K562 (cell line): ENCODE results near the gene IQGAP3. TPM values are rescaled to one million over a fixed set of nuclear protein-coding genes. Genes with fewer than 3 reads are reported as not detected.
A peak's percentile ranks its signal among the peaks of the same experiment; 100 is the strongest.

Experiments used
- ATAC-seq: fragments of 200-7000 bp; cut with Tn5 transposase; 3 replicates; pipeline ENCODE4 v1.9.1; 2020; ENCODE audit warnings: moderate library complexity
- BruUV-seq: library from RNA; stranded (reverse); fragments of 400-500 nt; replicated peaks from 2 replicates; lab custom pipeline; 2021; lab: Mats Ljungman, UMichigan
- CTCF ChIA-PET: fragments of 300-600 bp; formaldehyde crosslinking; extraction: SDS; loops from one replicate; lab custom pipeline; 2021; ENCODE audit warnings: low intra/inter-chr PET ratio; lab: Yijun Ruan, JAX
- POLR2A ChIA-PET: fragments of 300-600, 350-650 bp; sonication (Branson Sonifier 250); formaldehyde crosslinking; extraction: SDS; loops from one replicate; lab custom pipeline; 2021; ENCODE audit warnings: antibody characterized with exemption, inconsistent platforms; lab: Yijun Ruan, JAX
- DNase-seq, 4 experiments: peaks; one replicate each; pipeline versions ENCODE4 v3.0.0 to v3.0.0-alpha.2; 2011 to 2018; ENCODE audit warnings: low spot score in 3 of 4, mixed read lengths in 3 of 4; ENCODE audit errors: extremely low read depth in 1 of 4
- FAIRE-seq: peaks from 2 replicates; lab custom pipeline; 2011; peaks lifted over from hg19 to GRCh38; lab: Jason Lieb, UNC
- H2AFZ ChIP-seq: 2 replicates; pipeline ENCODE4 v1.6.0; 2011; ENCODE audit warnings: low read depth, low read length, control low read depth, inconsistent platforms
- H3K27ac ChIP-seq: fragments of 200-600 bp; 3 replicates; pipeline ENCODE4 v1.8.0; 2011; ENCODE audit warnings: low read depth, mild to moderate bottlenecking, control low read depth, inconsistent platforms, low read length, moderate library complexity, mixed read lengths; ENCODE audit errors: extremely low read depth
- H3K27me3 ChIP-seq, 2 experiments: fragments of 300-600 bp in 1 of 2; 2 replicates in 1 of 2; 3 replicates in 1 of 2; pipeline versions ENCODE4 v1.6.0 to v1.8.0; 2011; ENCODE audit warnings: inconsistent platforms in 2 of 2, low read length in 2 of 2, mild to moderate bottlenecking in 1 of 2, mixed read lengths in 1 of 2, moderate library complexity in 1 of 2; ENCODE audit not compliant: control insufficient read depth in 2 of 2, insufficient read depth in 2 of 2
- H3K36me3 ChIP-seq: fragments of 300-600 bp; 3 replicates; pipeline ENCODE4 v1.8.0; 2011; ENCODE audit warnings: mild to moderate bottlenecking, low read length, inconsistent platforms; ENCODE audit not compliant: control insufficient read depth, insufficient read depth
- H3K4me1 ChIP-seq, 2 experiments: fragments of 200-600 bp in 1 of 2; replicated peaks in 1 of 2; 2 replicates in 1 of 2; 3 replicates in 1 of 2; pipeline versions ENCODE4 v1.5.1 to v1.8.0; 2011; ENCODE audit warnings: inconsistent platforms in 2 of 2, low read length in 2 of 2, mild to moderate bottlenecking in 1 of 2, mixed read lengths in 1 of 2, moderate library complexity in 1 of 2; ENCODE audit not compliant: control insufficient read depth in 2 of 2, insufficient read depth in 2 of 2
- H3K4me2 ChIP-seq: 2 replicates; pipeline ENCODE4 v1.6.1; 2011; ENCODE audit warnings: low read length, control low read depth, inconsistent platforms, mixed read lengths; ENCODE audit not compliant: insufficient read depth
- H3K4me3 ChIP-seq: fragments of 200-600 bp; sonication (generic), shearing (Covaris generic); 2 replicates; pipeline ENCODE4 v1.5.1; 2016; ENCODE audit warnings: control low read depth, inconsistent platforms
- H3K79me2 ChIP-seq: fragments of 200-600 bp; 3 replicates; pipeline ENCODE4 v1.8.0; 2011; ENCODE audit warnings: low read length, inconsistent platforms; ENCODE audit not compliant: control insufficient read depth, insufficient read depth
- H3K9ac ChIP-seq, 2 experiments: 2 replicates each; pipeline versions ENCODE4 v1.6.0 to v1.6.1; 2011; ENCODE audit warnings: low read depth in 2 of 2, low read length in 2 of 2, control low read depth in 1 of 2, inconsistent platforms in 1 of 2, mild to moderate bottlenecking in 1 of 2, mixed read lengths in 1 of 2; ENCODE audit not compliant: insufficient read depth in 1 of 2
- H3K9me1 ChIP-seq: one replicate; pipeline ENCODE4 v1.6.0; 2011; ENCODE audit warnings: inconsistent platforms, mild to moderate bottlenecking, low read length, moderate library complexity; ENCODE audit not compliant: control insufficient read depth, insufficient read depth
- H3K9me3 ChIP-seq: replicated peaks from 2 replicates; pipeline ENCODE4 v1.5.1; 2011; ENCODE audit warnings: low read depth, low read length, inconsistent platforms; ENCODE audit not compliant: control insufficient read depth, insufficient read depth
- H4K20me1 ChIP-seq: replicated peaks from 2 replicates; pipeline ENCODE4 v1.6.1; 2011; ENCODE audit warnings: low read length, inconsistent platforms, mixed read lengths; ENCODE audit not compliant: control insufficient read depth, insufficient read depth
- CBX1 ChIP-seq: sonication (generic); IDR thresholded peaks from 2 replicates; pipeline ENCODE4 v1.6.1; 2016; ENCODE audit warnings: antibody characterized with exemption, low read depth, mild to moderate bottlenecking
- CEBPB ChIP-seq: fragments of 450-650 bp; IDR thresholded peaks from 2 replicates; pipeline ENCODE4 v1.6.1; 2016; ENCODE audit warnings: missing genetic modification characterization, missing compliant biosample characterization
- DACH1 ChIP-seq: fragments of 450-650 bp; IDR thresholded peaks from 2 replicates; pipeline ENCODE4 v1.6.1; 2018; ENCODE audit not compliant: partially characterized antibody
- ELF2 ChIP-seq: fragments of 250-450 bp; sonication (Bioruptor Pico); IDR thresholded peaks from 2 replicates; pipeline ENCODE4 v1.5.0; 2021; ENCODE audit warnings: mild to moderate bottlenecking
- MTA1 ChIP-seq: fragments of 450-650 bp; IDR thresholded peaks from 2 replicates; pipeline ENCODE4 v1.6.1; 2017; ENCODE audit warnings: borderline replicate concordance
- TOE1 ChIP-seq, 2 experiments: fragments of 450-650 bp in 1 of 2; sonication (generic) in 1 of 2; formaldehyde crosslinking in 1 of 2; IDR thresholded peaks; 2 replicates each; pipeline versions ENCODE4 v1.7.1 to v1.8.0; 2016 to 2022; ENCODE audit warnings: borderline replicate concordance in 2 of 2, mild to moderate bottlenecking in 2 of 2, antibody characterized with exemption in 1 of 2, inconsistent platforms in 1 of 2, low read depth in 1 of 2, missing genetic modification reagents in 1 of 2, moderate library complexity in 1 of 2
- ZBTB1 ChIP-seq: sonication (generic); formaldehyde crosslinking; IDR thresholded peaks from 2 replicates; pipeline ENCODE4 v1.8.1; 2023; ENCODE audit warnings: missing genetic modification reagents, low read depth, mild to moderate bottlenecking, borderline replicate concordance
- ZNF511 ChIP-seq: sonication (generic); formaldehyde crosslinking; IDR thresholded peaks from 2 replicates; pipeline ENCODE4 v1.8.0; 2022; ENCODE audit warnings: mild to moderate bottlenecking, missing genetic modification reagents
- WGBS: fragments of 100-300 bp; shearing (Covaris generic); methylation state at CpG from one replicate; pipeline ENCODE4 v1.1.6; 2016; ENCODE audit warnings: low coverage, mixed read lengths; ENCODE audit not compliant: insufficient coverage; ENCODE audit errors: missing lambda C conversion rate; 5-methylcytosine and 5-hydroxymethylcytosine counted together
- in situ Hi-C: fragments of 300-500 bp; cut with MboI; formaldehyde crosslinking; loops from 4 replicates; pipeline ENCODE4 v1.15.0; 2018; ENCODE audit warnings: inconsistent platforms, mixed read lengths
- intact Hi-C: fragments of 100-400 bp; cut with micrococcal nuclease; formaldehyde crosslinking; loops from 2 replicates; pipeline ENCODE4 v1.14.2; 2022
- polyA plus RNA-seq, 8 experiments: library from polyadenylated mRNA; depleted of rRNA in 4 of 8; stranded (reverse) in 5 of 8; unstranded in 3 of 8; fragments of >200 nt; fragmentation: Nextera tagmentation in 2 of 8; fragmentation: Illumina TruSeq in 1 of 8; extraction: Ambion mirVana in 2 of 8; extraction: Trizol in 1 of 8; gene quantifications; 2 replicates each; pipeline versions ENCODE4 v1.2.1 to v1.2.3, GENCODE V29; 2011 to 2014; ENCODE audit warnings: inconsistent platforms in 1 of 8, missing spikeins in 1 of 8
- total RNA-seq, 7 experiments: library from RNA; depleted of rRNA in 6 of 7; stranded (reverse); fragments of >200 nt in 6 of 7; fragmentation: Illumina TruSeq in 2 of 7; extraction: Trizol in 2 of 7; gene quantifications; 2 replicates each; pipeline versions ENCODE4 v1.2.1 to v1.2.3, GENCODE V29; 2011 to 2021; ENCODE audit warnings: low replicate concordance in 1 of 7
- TF ChIP-seq, protein P1 (sequence below): fragments of 450-650 bp; IDR thresholded peaks from 2 replicates; pipeline ENCODE4 v1.6.1; 2016; ENCODE audit warnings: borderline replicate concordance
- TF ChIP-seq, protein P2 (sequence below): fragments of 200-800 bp; sonication (Bioruptor generic); IDR thresholded peaks from 2 replicates; pipeline ENCODE4 v1.6.1; 2017; ENCODE audit warnings: missing genetic modification characterization, missing compliant biosample characterization
- TF ChIP-seq, protein P3 (sequence below), 2 experiments: IDR thresholded peaks; 2 replicates each; pipeline ENCODE4 v1.6.1; 2012; ENCODE audit warnings: improper control_type of control experiment in 2 of 2, low read depth in 2 of 2, low read length in 2 of 2, borderline replicate concordance in 1 of 2

Gene IQGAP3
- total and polyA plus RNA-seq, 9 of the 15 experiments (the other 6 are each of a cell fraction or from before 2014, with no cell fraction given) = 1.4 to 16.6 (median 11.9) TPM

- BruUV-seq = TSS peak; percentile 79
- Histone ChIP-seq H3K9me1 (peaks cover 7% of the 10 kb centered on the region), H3K36me3 (peaks cover 4% of the 10 kb centered on the region; the same call in 2 of the 3 replicates), H3K4me3 (peak overlapping the region; percentile 71), H3K4me1 (peaks cover 74 to 75% of the 10 kb centered on the region in 2 experiments), H3K9me3 (no peaks in the 10 kb centered on the region), H3K79me2 (peaks cover 55% of the 10 kb centered on the region), H3K4me2 (peak overlapping the region; percentile 74), H2AFZ (0 out of 2 replicates have a peak overlapping the region, but pooled peaks have one; percentile 32), H3K27ac (peak overlapping the region; percentile 97), H3K27me3 (no peaks in the 10 kb centered on the region; a peak in 1 of 5 replicates), H3K9ac (peak overlapping the region; percentile 91 to 96), H4K20me1 (peaks cover 31% of the 10 kb centered on the region)
- in situ Hi-C loops = no loop called here
- DNase-seq (peak in 3 of 4 experiments; percentile 53 to 68 (median 66)), ATAC-seq (peak; percentile 2; the same call in 2 of the 3 replicates), FAIRE-seq (no peak)
- POLR2A ChIA-PET = interaction anchor here (0.6 to 6.6 kb wide), 6 partner anchors 10 to 228 kb away, joined by 3 to 62 read pairs (median 4); partner anchors contain the start of genes ISG20L2 and METTL25B
- CTCF ChIA-PET = no interaction called here
- intact Hi-C loops = loop anchor here (1.0 to 5.0 kb wide), 3 partner anchors 11 to 163 kb away; partner anchors contain the start of genes CCT3 and TSACC
- WGBS = 0% methylated on average over 30 of the region's 51 CpGs
- TF ChIP-seq CEBPB (tag) = no peak
- TF ChIP-seq TOE1 (IDR thresholded peaks at IDR 0.05; ENCODE audit: borderline replicate concordance) = 0 out of 2 replicates have a peak, but pooled peaks have one; percentile 31
- TF ChIP-seq TOE1 (CRISPR knock-in tag; IDR thresholded peaks at IDR 0.05; ENCODE audit: borderline replicate concordance, low read depth) = no peak
- TF ChIP-seq DACH1 = peak; percentile 1
- TF ChIP-seq, protein P1, sequence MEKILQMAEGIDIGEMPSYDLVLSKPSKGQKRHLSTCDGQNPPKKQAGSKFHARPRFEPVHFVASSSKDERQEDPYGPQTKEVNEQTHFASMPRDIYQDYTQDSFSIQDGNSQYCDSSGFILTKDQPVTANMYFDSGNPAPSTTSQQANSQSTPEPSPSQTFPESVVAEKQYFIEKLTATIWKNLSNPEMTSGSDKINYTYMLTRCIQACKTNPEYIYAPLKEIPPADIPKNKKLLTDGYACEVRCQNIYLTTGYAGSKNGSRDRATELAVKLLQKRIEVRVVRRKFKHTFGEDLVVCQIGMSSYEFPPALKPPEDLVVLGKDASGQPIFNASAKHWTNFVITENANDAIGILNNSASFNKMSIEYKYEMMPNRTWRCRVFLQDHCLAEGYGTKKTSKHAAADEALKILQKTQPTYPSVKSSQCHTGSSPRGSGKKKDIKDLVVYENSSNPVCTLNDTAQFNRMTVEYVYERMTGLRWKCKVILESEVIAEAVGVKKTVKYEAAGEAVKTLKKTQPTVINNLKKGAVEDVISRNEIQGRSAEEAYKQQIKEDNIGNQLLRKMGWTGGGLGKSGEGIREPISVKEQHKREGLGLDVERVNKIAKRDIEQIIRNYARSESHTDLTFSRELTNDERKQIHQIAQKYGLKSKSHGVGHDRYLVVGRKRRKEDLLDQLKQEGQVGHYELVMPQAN = peak; percentile 55
- TF ChIP-seq MTA1 = 0 out of 2 replicates have a peak, but pooled peaks have one; percentile 21
- TF ChIP-seq, protein P2, sequence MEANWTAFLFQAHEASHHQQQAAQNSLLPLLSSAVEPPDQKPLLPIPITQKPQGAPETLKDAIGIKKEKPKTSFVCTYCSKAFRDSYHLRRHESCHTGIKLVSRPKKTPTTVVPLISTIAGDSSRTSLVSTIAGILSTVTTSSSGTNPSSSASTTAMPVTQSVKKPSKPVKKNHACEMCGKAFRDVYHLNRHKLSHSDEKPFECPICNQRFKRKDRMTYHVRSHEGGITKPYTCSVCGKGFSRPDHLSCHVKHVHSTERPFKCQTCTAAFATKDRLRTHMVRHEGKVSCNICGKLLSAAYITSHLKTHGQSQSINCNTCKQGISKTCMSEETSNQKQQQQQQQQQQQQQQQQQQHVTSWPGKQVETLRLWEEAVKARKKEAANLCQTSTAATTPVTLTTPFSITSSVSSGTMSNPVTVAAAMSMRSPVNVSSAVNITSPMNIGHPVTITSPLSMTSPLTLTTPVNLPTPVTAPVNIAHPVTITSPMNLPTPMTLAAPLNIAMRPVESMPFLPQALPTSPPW (CRISPR knock-in tag) = peak; percentile 73
- TF ChIP-seq, protein P3, sequence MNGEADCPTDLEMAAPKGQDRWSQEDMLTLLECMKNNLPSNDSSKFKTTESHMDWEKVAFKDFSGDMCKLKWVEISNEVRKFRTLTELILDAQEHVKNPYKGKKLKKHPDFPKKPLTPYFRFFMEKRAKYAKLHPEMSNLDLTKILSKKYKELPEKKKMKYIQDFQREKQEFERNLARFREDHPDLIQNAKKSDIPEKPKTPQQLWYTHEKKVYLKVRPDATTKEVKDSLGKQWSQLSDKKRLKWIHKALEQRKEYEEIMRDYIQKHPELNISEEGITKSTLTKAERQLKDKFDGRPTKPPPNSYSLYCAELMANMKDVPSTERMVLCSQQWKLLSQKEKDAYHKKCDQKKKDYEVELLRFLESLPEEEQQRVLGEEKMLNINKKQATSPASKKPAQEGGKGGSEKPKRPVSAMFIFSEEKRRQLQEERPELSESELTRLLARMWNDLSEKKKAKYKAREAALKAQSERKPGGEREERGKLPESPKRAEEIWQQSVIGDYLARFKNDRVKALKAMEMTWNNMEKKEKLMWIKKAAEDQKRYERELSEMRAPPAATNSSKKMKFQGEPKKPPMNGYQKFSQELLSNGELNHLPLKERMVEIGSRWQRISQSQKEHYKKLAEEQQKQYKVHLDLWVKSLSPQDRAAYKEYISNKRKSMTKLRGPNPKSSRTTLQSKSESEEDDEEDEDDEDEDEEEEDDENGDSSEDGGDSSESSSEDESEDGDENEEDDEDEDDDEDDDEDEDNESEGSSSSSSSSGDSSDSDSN (IDR thresholded peaks at IDR 0.05; ENCODE audit: borderline replicate concordance in 1 of 2, low read depth in 2 of 2, low read length in 2 of 2) = no peak; a peak in 1 of 4 replicates
- no peak for TF ChIP-seq ZBTB1
- TF ChIP-seq ZNF511 (CRISPR knock-in tag) = 0 out of 2 replicates have a peak, but pooled peaks have one; percentile 60
- 0 out of 2 replicates have a peak, but pooled peaks have one; percentile 36 for TF ChIP-seq ELF2 (CRISPR knock-in tag)
- peak; percentile 16; the same call in 1 of the 2 replicates for TF ChIP-seq CBX1
Measured at GRCh38 chr1:156499842-156500542, 72.4 kb downstream of the IQGAP3 start.
